ENCODE measurements around the gene TLR2. TPM values are rescaled to one million over a fixed set of nuclear protein-coding genes. Genes with fewer than 3 reads are reported as not detected.
"Not testable (repeated sequence)": the region's sequence is repeated elsewhere in the genome, so short reads cannot be mapped to it uniquely, and the experiment has no call there.

The TLR2 gene
- total RNA-seq, 1 donor, result 0.36 TPM

DNA sequence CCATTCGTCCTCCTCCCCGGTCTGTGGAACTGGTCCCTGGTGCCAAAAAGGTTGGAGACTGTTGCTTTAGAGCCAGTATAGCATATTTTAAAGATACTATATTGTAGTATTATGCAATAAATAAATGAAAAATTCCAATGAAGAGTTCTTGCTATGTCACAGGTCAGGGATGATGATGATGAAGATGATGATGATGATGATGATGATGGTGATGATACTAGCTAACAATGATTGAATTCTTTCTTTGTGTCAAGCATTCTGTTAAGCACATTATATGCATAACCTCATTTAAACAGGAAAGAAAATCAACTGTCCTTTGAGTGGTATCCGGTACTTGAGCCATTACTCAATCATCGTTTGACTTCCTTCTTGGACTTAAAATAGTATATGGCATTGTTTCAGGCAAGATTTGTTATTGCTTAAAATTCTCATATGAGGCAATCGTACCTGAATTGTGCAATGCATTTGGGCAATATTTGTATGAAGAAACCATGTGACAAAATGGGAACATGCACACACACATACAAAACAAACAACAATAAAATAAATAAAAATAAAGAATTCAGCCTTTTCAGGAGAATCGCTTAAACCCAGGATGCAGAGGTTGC, 22.8 kb upstream of the TLR2 start:
- Histone ChIP-seq H3K4me1 (ENCODE audit: insufficient read depth, low read length) (peaks cover 2% of the 10 kb centered on the region), H3K36me3 (ENCODE audit: insufficient read depth, low read length) (no peaks in the 10 kb centered on the region), H3K27ac (ENCODE audit: low read depth, low read length) (no peak overlapping the region), H4K20me1 (ENCODE audit: insufficient read depth, low read length) (no peaks in the 10 kb centered on the region), H3K79me2 (ENCODE audit: insufficient read depth, low read length) (no peaks in the 10 kb centered on the region), H3K9me3 (ENCODE audit: low read depth, low read length) (no peaks in the 10 kb centered on the region), H2AFZ (ENCODE audit: low read length) (no peak overlapping the region), H3K4me3 (ENCODE audit: insufficient read depth, low read length) (no peak overlapping the region), H3K4me2 (ENCODE audit: insufficient read depth, low read length) (no peak overlapping the region), H3K27me3 (ENCODE audit: insufficient read depth, low read length) (peaks cover 9% of the 10 kb centered on the region)
- no peak for DNase-seq (ENCODE audit: insufficient read length, low spot score, missing footprints)
- no peak for TF ChIP-seq CTCF (IDR thresholded peaks at IDR 0.05; ENCODE audit: extremely low read depth, low read depth, low read length)

DNA sequence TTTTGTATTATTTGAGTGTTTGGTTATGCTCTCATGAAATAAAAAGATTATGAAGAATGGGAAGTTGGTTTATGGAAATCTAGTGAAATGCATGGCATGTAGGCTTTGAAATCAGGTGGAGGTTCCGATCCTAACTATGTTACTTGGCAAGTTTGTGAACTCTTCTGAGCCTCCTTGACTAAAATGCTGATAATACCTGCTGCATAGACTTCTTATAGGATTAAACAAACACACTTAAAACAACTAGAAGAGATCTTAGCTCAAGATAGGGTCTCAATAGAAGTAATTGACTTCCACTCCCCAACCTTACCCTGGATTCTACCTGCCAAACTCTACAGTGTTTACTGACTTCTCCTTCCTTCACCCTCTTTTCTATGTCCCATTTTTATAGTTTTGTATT, 22.2 kb upstream of the TLR2 start:
- Histone ChIP-seq H3K36me3 (ENCODE audit: insufficient read depth, low read length) (no peaks in the 10 kb centered on the region), H2AFZ (ENCODE audit: low read length) (no peak overlapping the region), H3K27me3 (ENCODE audit: insufficient read depth, low read length) (peaks cover 3% of the 10 kb centered on the region), H3K4me3 (ENCODE audit: insufficient read depth, low read length) (no peak overlapping the region), H3K9me3 (ENCODE audit: low read depth, low read length) (no peaks in the 10 kb centered on the region), H3K4me2 (ENCODE audit: insufficient read depth, low read length) (no peak overlapping the region), H3K4me1 (ENCODE audit: insufficient read depth, low read length) (no peaks in the 10 kb centered on the region), H4K20me1 (ENCODE audit: insufficient read depth, low read length) (no peaks in the 10 kb centered on the region), H3K27ac (ENCODE audit: low read depth, low read length) (no peak overlapping the region), H3K79me2 (ENCODE audit: insufficient read depth, low read length) (no peaks in the 10 kb centered on the region)
- DNase-seq (ENCODE audit: insufficient read length, low spot score, missing footprints), result no peak
- TF ChIP-seq CTCF (IDR thresholded peaks at IDR 0.05; ENCODE audit: extremely low read depth, low read depth, low read length), result no peak

GRCh38 chr4:153663667-153664066, 20.4 kb upstream of the TLR2 start:
- Histone ChIP-seq H3K27ac (ENCODE audit: low read depth, low read length) (no peak overlapping the region), H4K20me1 (ENCODE audit: insufficient read depth, low read length) (no peaks in the 10 kb centered on the region), H3K9me3 (ENCODE audit: low read depth, low read length) (no peaks in the 10 kb centered on the region), H3K36me3 (ENCODE audit: insufficient read depth, low read length) (no peaks in the 10 kb centered on the region), H2AFZ (ENCODE audit: low read length) (no peak overlapping the region), H3K4me2 (ENCODE audit: insufficient read depth, low read length) (no peak overlapping the region), H3K27me3 (ENCODE audit: insufficient read depth, low read length) (peaks cover 3% of the 10 kb centered on the region), H3K4me3 (ENCODE audit: insufficient read depth, low read length) (no peak overlapping the region), H3K79me2 (ENCODE audit: insufficient read depth, low read length) (no peaks in the 10 kb centered on the region), H3K4me1 (ENCODE audit: insufficient read depth, low read length) (no peaks in the 10 kb centered on the region)
- DNase-seq (ENCODE audit: insufficient read length, low spot score, missing footprints), result no peak
- TF ChIP-seq CTCF (IDR thresholded peaks at IDR 0.05; ENCODE audit: extremely low read depth, low read depth, low read length), result no peak

GRCh38 chr4:153666505-153666904, 17.6 kb upstream of the TLR2 start:
- not testable (repeated sequence) for H3K4me3 ChIP-seq (ENCODE audit: insufficient read depth, low read length); DNase-seq (ENCODE audit: insufficient read length, low spot score, missing footprints); H3K27me3 ChIP-seq (ENCODE audit: insufficient read depth, low read length); H3K27ac ChIP-seq (ENCODE audit: low read depth, low read length); H3K36me3 ChIP-seq (ENCODE audit: insufficient read depth, low read length); H2AFZ ChIP-seq (ENCODE audit: low read length); H3K79me2 ChIP-seq (ENCODE audit: insufficient read depth, low read length); H3K4me1 ChIP-seq (ENCODE audit: insufficient read depth, low read length); H3K9me3 ChIP-seq (ENCODE audit: low read depth, low read length); H3K4me2 ChIP-seq (ENCODE audit: insufficient read depth, low read length); H4K20me1 ChIP-seq (ENCODE audit: insufficient read depth, low read length)
